ENCODE measurements around the gene ACOX3.

DNA sequence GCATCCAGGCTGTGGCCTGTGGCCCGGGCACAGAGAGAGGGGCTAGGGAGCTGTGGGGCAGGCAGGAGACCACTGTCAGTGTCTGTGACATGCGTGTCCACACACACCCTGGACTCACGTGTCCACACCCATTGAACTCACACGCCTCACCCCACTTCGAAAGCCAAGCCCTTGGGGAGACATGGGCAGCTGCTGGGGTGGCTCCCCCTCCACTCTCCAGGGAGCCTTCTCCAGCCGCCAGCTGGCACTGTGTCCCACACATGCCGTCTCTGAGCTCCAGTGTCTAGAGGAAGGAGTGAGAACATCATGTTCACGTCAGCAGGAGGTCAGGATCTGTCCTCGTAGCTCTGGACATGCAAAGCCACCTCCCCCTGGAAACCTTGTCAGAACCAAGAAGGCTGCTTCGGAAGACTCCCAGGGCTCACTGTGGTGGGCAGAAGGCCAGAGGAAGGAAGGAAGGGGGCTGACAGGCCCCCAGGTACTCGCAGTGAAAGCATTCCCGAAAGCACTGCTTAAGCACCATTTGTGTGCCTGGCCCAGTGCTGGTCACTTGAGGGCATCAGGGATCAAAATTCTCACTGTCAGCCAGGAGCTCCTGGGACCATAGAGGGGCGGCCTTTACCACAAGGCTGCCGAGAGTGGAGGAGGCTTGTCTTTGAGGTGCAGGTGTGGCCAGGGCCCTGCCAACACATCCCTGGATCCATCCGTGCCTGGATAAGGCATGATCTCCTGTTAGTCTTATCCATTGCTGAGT, 109.5 kb downstream of the ACOX3 start:
- TF ChIP-seq, protein P1, sequence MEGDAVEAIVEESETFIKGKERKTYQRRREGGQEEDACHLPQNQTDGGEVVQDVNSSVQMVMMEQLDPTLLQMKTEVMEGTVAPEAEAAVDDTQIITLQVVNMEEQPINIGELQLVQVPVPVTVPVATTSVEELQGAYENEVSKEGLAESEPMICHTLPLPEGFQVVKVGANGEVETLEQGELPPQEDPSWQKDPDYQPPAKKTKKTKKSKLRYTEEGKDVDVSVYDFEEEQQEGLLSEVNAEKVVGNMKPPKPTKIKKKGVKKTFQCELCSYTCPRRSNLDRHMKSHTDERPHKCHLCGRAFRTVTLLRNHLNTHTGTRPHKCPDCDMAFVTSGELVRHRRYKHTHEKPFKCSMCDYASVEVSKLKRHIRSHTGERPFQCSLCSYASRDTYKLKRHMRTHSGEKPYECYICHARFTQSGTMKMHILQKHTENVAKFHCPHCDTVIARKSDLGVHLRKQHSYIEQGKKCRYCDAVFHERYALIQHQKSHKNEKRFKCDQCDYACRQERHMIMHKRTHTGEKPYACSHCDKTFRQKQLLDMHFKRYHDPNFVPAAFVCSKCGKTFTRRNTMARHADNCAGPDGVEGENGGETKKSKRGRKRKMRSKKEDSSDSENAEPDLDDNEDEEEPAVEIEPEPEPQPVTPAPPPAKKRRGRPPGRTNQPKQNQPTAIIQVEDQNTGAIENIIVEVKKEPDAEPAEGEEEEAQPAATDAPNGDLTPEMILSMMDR (conservative IDR thresholded peaks at IDR 0.05; ENCODE audit: low read length): no peak
- no peak for TF ChIP-seq EZH2phosphoT487 (IDR thresholded peaks at IDR 0.05; ENCODE audit: borderline replicate concordance, low read depth, low read length)

Measured in OCI-LY7 (cell line).